Left hindlimb (tissue), 1 donor: ENCODE measurements around the gene MYADML2.
"Not testable (repeated sequence)": the region's sequence is repeated elsewhere in the genome, so short reads cannot be mapped to it uniquely, and the experiment has no call there.

ENCODE experiments used
- DNase-seq: peaks from one replicate; pipeline ENCODE4 v3.0.0-alpha.2; 2018

MYADML2 gene

GRCh38 chr17:81923302-81924260 is 23.5 kb downstream of the MYADML2 start:
- peak; percentile 68 for DNase-seq

DNA sequence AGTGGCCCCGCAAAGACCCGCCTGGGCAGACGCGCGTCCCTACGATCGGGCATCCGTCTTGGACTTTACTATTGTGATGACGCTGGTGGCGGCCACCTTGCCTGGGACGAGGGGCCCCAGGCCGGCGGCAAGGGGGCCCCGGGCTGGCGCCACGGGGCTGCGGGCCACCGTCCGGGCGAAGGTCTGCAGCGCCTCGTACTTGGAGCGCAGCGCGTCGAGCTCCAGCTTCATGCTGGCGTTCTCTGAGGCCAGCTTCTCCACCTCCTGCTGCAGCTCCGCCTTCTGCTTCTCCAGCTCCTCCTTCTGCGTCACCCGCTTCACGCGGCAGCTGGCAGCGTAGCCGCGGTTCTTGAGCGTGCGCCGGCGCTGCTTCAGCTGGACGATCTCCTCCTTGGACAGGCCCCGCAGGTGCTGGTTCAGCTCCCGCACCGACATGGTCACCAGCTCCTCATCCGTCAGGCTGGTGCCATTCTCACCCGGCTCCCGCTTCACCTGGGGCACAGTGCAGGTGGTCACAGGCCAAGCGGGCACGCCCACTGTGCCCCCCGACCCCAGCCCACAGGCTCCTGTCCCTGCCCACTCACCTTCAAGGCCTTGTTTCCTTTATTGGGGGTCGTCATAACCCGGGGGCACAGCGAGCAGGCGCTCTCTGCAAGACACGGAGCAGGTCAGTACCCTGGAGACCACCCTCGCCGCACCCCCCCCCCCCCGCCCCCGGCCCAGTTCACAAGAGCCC is 24.3 kb downstream of the MYADML2 start:
- no peak for DNase-seq

- no peak for DNase-seq
Observed at GRCh38 chr17:81921996-81922565, 25.0 kb downstream of the MYADML2 start.

GRCh38 chr17:81921537-81921862 is 25.5 kb downstream of the MYADML2 start:
- DNase-seq: no peak

DNA sequence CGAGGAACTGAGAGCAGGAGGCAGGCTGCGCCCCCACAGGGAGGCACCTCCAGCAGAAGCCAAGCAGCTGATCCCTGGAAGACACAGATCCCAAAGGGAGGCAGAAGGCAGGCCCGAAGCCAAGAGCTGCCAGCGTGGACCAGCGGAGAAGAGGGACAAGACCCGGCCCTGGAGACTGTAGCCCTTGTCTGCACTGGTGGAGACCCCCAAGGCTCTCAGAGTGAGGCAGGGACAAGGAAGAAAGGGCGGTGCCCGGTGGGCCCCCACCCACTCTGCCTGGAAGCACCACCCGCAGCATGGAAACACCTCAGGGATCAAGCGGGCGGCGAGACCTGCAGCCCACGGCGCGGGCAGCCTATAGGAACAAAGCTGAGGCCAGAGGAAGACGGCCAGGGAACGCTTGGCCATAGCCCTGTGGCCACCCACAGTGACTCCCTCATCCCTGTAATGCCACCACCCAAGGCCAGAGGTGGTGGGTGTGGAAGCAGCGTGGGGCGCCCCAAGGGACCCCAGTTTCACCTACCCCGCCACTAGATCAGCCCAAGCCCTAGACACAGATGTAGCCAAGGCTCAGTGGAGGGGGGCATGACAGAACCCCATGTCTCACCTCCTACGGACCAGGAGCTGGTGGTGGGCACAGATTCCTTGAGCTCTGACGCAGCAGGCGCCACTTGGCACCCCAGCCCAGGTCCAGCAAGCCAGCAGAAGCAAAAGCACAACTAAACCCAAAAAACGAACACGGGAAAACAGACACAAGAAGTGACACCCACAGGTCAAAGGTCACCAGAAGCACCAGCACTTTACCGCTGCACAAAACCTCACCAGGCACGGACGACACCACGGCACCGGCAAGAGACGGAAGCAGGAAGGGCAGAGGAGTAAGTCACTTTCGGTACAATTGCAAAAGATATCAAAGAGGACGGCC is 26.2 kb downstream of the MYADML2 start:
- DNase-seq: no peak

DNA sequence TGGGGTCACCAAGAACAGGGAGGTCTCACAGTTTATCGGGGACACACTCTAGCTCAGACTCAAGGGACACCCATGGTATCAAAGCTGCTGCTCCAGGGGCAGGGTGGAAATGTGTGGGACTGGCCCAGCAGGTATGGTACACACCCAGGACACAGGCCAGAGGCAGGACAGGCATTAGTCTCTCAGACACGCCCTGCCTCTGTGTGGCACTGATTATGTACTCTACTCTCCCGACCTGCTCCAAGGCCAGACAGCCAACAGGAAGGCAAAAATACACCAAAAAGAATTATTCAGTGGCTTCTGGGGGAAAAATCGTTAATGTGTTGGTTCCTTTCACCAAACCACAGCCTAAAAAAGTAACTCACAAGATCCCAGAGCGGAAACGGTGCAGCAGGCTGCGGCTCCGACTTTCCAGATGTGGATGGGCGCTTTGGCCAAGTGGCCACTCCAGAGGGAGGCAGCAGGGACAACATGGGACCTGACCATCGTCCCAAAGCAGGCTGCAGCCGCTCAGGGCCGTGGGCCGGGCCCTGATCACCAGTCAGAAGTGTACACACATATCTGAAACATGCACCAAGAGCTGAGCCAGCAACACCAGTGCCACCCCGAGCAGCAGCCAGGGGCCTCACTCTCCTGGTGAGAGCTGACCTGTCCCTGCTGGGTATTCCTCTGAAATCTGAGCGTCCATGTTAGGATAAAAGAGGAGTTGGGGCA is 28.0 kb downstream of the MYADML2 start:
- no peak for DNase-seq

DNA sequence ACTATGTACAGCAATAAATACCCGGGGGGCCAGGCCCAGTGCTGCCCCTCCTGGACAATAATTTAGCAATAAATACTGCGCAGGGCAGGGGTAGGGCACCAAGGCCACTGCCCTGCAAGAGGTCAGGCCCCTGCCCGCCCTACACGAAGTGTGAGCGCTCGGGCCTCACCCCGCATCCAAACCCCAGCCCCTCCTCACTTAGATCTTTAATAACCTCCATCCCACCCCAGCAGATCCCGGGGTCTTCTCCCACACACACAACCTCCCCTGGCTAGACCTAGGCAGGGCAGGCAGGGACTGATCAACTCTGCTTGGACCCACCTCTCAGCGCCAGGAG is 28.7 kb downstream of the MYADML2 start:
- not testable (repeated sequence) for DNase-seq

DNA sequence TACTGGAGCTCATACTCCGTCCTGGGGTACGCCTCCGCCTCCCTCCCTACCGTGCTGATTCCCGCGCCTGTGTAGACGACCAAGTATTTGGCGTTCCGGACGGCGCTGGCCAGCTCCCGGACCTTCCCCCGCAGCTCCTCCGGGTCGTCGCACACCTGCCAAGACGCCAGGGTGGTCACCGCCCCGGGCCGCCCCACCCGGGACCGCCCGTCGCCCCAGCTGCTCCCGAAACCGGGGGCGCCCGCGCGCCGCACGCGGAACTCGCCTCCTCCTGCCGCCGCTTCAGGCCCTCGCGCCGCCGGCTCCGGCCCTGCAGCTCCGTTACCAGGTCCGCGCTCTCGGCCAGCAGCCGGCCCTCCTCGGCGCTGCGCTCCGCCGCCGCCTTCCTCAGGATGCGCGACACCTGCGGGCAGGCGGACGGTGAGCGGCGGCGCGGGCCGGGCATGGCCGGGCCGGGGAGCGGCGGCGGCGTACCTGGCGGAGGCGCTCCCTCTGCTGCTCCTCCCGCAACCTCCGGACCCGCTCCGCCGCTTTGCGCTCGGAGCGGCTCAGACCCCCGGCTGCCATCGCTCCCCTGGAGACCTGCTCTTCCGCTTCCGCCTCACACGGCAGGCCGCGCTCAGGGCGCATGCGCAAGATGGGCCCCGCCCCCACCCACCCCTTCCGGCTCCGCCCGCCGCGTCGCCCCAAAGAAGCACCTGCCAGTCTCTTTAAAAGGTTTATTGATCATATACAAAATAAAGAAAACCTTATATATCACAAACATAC is 29.3 kb downstream of the MYADML2 start, which contains the start of gene SIRT7:
SIRT7 (minus strand) TSS at position 612 of the 768 bp plus-strand sequence; CDS start at position 567, 45 bp downstream.
- peak; percentile 89 for DNase-seq

DNA sequence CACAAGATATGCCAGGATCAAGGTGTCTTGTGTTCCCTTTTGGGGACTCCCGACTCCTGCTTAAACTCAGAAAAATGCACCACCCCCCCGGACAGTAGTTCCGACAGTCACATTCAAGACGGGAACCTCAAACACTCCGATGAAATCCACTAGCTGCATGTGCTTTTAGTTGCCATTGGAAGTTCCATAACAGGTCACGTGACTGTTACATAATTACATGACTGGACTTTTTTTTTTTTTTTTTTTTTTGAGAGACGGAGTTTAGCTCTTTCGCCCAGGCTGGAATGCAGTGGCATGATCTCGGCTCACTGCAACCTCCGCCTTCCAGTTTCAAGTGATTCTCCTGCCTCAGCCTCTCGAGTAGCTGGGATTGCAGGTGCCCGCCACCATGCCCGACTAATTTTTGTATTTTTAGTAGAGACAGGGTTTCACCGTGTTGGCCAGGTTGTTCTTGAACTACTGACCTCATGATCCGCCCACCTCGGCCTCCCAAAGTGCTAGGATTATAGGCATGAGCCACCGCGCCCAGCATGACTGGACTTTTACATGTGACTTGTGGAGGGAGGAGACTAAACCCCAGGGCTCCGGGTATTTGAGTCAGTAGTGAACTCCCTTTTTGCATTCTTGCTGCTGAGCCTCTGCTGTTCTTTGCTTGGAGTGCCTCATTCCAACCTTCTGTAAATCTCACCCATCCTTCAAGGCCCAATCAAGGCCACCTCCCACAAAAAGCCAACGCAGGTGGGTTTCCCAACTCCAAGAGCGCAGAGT is 30.6 kb downstream of the MYADML2 start:
- no peak for DNase-seq

DNA sequence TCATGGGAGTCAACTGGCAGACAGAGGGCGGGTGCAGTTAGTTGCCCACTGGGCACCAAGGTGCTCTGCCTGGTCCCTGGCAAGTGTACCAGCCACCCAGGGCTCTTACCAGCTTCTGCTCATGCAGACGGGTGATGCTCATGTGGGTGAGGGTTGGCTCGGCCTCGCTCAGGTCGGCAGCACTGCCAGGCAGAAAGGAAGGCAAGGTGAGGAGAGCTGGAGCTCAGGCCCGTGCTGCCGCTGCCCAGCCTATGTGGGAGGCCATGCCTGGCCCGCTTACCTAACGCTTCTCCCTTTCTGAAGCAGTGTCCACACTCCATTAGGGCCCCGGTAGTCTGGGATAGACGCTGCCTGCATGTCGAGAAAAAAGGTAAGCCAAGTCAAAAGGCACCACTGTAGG is 31.7 kb downstream of the MYADML2 start:
- no peak for DNase-seq

GRCh38 chr17:81914103-81914850 is 32.8 kb downstream of the MYADML2 start:
- no peak for DNase-seq

GRCh38 chr17:81913394-81914102 is 33.5 kb downstream of the MYADML2 start:
- no peak for DNase-seq

DNA sequence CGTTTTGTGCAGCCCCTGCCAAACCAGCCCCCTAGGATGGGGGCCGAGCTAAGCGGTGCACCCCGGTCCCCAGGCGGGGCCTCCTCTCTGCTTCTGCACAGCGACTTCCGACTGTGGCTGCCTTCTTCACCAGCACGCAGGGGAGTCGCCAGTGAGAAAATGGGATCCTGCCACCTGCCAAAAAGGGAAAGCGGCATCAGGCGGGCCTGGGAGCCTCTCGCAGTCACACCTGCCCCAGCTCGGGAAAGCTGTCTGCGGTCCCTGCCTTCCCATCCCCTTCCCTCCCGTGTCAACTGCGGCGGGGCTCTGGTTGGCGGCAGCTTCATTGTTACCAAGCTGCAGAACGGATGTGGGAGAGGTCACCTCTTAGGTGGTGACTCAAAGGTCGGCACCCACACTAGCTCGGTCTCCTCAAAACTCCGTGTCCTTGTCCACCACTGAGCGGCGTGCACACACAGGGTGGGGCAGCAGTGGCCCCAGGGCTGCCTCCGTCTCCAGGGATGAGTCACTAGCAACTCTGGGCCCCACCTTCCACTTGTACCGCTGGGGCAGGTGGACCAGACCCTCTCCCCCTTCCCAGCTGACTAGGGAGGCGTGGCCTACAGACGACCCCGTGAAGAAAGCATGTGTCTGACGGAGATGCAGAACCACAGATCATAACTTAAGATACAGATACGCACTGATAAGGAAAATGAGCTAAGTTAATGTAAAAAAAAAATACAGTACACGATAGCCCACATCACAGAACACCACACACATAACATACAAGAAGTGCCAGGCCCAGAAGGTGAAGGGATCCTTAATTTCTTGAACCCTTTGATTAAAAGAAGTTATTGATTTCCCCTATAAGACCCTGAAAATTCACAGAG is 34.4 kb downstream of the MYADML2 start:
- no peak for DNase-seq

DNA sequence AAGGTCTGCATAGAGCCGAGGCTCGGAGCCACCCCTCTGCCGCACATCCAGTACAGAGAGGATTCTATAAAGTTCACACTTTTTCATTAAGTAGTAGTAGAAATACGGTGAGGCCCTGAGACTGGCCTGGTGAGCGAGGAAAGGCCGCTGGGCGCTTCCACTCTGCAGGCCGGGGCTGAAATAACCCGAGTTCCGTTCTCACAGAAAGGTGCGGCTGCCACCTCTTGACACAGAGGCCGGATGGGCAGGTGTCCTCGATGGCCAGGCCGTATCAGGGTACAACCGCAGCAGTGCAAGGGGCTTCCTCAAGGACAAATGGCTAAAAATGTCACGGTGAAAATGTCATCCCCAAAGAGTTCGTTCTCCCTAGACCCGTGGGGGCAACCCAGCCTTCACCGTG is 35.1 kb downstream of the MYADML2 start:
- DNase-seq: no peak

- peak; percentile 93 for DNase-seq
Observed at GRCh38 chr17:81911277-81911961, 35.6 kb downstream of the MYADML2 start, which contains the start of gene PCYT2. TSS of gene PCYT2 (minus strand) at chr17:81911399. CDS start at chr17:81911355, 44 bp downstream.

- no peak for DNase-seq
Observed at GRCh38 chr17:81910840-81911276, 36.2 kb downstream of the MYADML2 start.
